HG03108 (cell line): ENCODE measurements around the gene MRS2.
"Not testable (repeated sequence)": the region's sequence is repeated elsewhere in the genome, so short reads cannot be mapped to it uniquely, and the experiment has no call there.

Experiments
- ATAC-seq: cut with Tn5 transposase; IDR thresholded peaks from one replicate; pipeline ENCODE4 v1.9.1; 2021; ENCODE audit warnings: moderate library complexity; ENCODE audit not compliant: unreplicated experiment

The MRS2 gene, protein sequence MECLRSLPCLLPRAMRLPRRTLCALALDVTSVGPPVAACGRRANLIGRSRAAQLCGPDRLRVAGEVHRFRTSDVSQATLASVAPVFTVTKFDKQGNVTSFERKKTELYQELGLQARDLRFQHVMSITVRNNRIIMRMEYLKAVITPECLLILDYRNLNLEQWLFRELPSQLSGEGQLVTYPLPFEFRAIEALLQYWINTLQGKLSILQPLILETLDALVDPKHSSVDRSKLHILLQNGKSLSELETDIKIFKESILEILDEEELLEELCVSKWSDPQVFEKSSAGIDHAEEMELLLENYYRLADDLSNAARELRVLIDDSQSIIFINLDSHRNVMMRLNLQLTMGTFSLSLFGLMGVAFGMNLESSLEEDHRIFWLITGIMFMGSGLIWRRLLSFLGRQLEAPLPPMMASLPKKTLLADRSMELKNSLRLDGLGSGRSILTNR

DNA sequence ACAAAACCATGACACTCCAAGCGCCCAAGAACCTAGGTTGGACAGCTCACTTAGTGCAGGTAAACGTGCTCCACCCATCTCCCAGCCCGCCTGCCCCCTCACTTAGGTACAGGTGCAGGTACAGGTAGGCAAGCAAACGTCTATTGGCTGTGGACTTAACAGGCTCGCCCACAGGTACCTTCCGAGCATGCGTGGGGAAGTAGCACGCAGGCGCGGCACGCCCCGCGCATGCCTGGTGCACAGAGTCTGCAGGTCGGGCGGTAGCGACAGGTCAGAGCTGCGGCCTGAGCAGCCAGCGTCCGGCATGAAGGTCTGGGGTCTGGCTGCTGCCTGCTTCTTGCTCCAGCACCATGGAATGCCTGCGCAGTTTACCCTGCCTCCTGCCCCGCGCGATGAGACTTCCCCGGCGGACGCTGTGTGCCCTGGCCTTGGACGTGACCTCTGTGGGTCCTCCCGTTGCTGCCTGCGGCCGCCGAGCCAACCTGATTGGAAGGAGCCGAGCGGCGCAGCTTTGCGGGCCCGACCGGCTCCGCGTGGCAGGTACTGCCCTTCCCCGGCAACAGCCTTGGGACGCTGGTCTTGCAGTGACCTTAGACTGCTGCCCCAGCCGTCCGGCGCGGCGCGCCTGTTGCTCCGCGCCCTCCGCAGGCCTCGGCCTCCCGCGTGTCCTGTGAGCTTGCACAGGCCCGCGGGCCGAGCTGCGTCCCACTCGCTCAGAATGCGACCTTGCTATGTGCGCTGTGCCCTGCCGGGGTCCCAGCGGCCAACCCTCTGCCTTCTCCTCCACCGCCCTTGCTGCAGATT is at the start of gene MRS2:
Gene MRS2 (plus strand): TSS at position 240 of the 804 bp plus-strand sequence. CDS start 111 bp downstream, at position 351.
- peak; percentile 95 for ATAC-seq

DNA sequence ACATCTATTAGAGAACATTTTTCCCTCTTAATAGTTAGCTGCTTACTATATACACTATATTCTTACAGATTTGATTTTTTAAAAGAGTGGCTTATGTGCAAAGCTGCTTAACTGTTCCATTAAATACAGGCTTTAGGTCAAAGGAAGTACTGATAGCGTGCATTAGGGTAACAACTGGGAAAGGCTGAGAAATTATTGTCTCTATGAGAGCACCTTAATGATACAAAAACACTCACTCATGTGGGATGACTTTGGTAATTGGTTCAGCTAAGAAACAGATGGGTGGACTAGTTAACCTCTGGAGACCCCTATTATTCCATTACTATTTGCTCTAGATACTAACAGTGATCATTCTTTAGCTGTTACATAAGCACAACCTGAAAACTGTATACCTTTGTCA is 48.9 kb upstream of the MRS2 start:
- ATAC-seq = no peak

DNA sequence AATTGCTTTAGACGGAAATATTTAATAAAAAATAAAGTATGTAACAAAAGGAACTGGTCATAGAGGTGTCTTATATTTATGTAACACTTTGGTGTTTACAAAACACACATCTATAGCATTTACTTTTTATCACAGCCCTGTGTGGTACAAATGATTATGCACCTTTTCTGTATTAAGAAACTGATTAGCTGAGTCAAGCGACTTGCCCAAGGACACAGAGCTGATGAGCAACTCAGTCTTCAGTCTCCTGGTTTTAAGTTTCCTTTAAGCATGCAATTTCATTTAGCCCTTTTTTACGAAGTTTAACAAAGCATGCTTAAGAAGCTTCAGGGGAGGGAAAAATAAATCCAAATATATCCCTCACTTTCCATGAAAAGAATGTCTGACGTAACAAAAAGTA is 47.3 kb upstream of the MRS2 start:
- no peak for ATAC-seq

DNA sequence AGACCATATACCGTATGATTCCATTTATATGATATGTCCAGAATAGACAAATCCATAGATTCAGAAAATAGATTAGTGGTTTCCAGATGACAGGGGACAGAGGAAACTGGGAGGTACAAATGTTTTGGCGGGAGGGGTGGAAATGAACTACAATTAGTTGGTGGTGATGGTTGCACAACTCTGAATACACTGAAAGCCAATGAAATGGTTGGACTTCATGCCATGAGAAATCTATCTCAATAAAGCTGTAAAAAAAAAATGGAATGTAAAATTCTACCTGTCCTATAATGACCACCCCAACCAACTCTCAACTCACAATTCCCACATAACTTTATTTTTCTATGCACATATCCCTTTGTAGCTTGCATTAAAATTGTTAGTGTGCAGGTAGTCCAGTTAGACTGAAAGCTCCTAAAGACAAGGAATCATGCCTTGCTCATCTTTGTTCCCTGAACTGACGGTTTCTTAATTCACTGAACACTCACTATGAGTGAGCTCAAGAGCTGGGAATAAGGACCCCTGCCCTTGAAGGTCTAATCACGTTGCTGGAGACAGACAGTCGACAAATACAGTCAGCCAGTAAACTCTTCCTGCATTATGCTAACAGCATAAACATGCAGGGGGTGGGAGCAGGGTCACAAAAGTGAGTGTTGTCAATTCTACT is 46.3 kb upstream of the MRS2 start:
- no peak for ATAC-seq

DNA sequence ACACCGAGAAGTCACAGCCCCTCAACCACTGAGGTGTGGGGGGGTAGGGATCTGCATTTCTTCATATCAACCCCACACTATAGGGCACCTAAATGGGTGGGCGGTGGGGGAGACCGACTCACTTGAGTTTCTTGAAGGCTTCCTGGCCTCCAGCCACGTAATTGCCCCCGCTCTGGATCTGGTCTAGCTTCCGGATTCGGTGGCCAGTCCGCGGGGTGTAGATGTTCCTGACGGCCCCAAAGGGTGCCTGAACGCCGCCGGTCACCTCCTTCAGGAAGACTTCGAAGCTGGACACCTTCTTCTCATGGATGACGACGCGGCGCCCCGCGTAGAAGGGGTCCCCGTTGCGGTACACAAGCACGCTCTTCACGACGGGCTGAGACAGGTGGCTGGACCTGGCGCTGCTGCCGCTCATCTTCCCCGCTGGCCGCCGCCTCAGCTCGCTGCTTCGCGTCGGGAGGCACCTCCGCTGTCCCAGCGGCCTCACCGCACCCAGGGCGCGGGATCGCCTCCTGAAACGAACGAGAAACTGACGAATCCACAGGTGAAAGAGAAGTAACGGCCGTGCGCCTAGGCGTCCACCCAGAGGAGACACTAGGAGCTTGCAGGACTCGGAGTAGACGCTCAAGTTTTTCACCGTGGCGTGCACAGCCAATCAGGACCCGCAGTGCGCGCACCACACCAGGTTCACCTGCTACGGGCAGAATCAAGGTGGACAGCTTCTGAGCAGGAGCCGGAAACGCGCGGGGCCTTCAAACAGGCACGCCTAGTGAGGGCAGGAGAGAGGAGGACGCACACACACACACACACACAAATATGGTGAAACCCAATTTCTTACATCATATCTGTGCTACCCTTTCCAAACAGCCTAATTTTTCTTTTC is 45.2 kb upstream of the MRS2 start, which contains the start of gene DCDC2:
Gene DCDC2 (minus strand): TSS at position 724 of the 883 bp plus-strand sequence. CDS start 309 bp downstream, at position 415.
- ATAC-seq = no peak

DNA sequence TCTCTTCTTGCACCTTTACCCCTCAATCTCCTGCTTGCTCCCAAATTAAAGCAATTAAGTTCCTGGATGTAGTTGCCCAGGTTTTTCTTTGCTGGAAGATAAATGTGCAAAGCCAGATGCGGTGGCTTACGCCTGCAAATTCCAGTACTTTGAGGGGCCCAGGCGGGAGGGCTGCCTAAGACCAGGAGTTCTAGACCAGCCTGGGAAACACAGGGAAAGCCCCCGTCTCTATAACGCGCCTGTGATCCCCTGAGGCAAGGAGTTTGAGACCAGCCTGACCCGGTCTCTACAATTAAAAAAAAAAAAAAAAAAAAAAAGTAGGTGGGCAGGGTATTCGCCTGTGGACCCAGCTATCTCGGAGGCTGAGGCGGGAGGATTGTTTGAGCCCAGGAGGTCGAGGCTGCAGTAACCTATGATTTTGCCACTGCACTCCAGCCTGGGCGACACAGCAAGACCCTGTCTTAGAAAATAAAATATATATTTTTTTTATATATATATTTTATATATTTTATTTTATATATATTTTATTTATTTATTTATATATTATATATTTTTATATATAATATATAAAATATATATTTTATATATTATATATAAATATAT is 44.4 kb upstream of the MRS2 start:
- ATAC-seq = no peak

DNA sequence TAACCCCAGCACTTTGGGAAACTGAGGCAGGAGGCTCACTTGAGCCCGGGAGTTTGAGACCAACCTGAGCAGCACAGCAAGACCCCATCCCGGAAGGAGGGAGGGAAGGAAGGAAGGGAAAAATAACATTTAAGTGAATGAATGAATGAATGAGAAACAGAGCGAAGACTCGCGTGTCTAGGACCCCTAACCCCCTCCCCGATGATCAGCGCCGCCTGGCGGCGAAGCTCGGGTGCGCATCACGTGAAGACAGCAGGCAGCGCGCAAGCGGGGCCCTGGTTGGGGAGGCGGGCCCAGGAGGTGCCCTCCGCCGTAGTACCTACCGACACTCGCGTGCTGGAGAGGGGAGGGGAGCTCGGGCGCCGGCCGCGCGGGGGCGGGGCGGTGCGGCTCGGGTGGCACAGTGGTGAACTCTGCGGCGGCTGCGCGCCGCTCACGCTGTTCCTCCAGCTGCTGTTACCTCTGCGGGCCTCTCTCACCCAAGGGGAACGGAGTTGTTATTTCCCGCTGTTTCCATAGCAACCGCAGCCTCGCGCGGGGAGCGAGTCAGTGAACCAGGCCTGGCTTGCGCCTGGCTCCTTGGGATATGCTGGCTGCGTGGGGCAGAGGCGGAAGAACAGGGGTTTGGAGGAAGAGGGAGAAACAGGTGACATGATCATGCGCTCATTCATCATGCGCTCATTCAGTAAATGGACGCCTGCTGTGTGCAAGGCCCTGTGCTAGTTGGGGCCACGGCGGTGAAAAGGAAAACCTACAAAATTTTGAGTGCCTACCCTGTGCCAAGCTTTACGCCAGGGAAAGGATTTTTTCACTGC is 42.9 kb upstream of the MRS2 start:
- peak; percentile 83 for ATAC-seq

DNA sequence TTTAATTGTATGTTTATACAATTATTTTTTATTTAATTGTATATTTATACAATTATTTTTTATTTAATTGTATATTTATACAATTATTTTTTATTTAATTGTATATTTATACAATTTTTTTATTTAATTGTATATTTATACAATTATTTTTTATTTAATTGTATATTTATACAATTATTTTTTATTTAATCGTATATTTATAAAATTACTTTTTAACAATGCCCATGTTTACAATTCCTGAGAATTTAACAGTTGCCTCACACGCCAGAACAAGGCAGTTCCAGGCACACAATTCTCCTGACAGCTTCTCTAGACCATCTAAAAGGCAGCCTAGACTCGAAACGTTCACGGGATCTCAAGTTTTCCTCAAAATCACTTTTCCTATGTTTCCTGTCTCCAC is 40.4 kb upstream of the MRS2 start:
- ATAC-seq = not testable (repeated sequence)

DNA sequence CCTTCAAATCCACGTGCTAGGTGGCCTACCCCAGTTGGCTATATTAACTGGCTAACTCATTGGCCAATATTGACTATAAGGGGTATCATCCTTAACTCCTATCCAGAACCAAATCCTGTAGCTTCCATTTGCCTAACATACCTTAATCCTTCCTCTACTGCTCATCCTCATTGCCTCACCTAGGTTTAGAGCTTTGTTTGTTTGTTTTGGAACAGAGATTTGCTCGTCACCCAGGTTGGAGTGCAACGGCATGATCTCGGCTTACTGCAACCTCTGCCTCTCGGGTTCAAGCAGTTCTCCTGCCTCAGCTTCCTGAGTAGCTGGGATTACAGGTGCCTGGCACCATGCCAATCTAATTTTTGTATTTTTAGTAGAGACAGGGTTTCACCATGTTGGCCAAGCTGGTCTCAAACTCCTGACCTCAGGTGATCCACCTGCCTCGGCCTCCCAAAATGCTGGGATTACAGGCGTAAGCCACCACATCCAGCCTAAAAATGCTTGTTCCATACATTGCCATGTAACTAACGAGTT is 37.6 kb upstream of the MRS2 start:
- ATAC-seq = not testable (repeated sequence)

DNA sequence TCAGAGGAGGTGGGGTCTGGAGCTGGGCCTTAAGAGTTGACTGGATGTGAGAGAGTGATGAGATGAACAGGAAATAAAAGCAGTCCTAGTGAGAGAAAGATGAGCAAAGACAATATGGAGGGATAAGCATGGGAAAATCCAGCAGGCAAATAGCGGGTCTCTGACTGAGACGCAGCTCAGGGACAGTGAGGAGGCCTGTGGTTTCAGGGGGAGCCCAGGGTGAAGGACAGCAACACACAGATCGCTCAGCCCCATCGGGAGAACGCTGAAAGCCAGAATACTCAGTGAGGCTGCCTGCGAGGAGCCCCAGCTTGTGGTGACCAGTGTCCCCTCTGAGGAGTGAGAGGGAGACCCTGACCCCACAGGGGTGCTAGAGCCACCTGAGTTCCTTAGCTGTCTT is 28.1 kb upstream of the MRS2 start:
- ATAC-seq = no peak

DNA sequence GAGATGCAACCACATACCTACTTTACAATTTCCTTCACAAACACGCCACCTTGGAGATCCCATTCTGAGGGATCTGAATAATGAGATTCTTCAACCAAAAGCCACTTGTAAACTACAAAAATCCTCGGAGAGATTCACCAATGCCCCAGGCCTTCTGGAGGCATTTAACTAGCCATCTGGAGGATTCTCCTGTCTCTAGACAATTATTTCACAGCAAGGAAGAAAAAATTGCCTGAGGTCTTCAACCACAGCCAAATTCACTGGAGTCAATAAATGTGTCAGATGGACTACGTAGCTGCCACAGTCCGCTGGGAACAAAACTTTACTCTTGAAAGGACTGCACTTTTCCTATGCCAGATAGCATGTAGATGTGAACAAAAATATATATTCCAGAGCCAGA is 25.9 kb upstream of the MRS2 start:
- ATAC-seq = no peak

DNA sequence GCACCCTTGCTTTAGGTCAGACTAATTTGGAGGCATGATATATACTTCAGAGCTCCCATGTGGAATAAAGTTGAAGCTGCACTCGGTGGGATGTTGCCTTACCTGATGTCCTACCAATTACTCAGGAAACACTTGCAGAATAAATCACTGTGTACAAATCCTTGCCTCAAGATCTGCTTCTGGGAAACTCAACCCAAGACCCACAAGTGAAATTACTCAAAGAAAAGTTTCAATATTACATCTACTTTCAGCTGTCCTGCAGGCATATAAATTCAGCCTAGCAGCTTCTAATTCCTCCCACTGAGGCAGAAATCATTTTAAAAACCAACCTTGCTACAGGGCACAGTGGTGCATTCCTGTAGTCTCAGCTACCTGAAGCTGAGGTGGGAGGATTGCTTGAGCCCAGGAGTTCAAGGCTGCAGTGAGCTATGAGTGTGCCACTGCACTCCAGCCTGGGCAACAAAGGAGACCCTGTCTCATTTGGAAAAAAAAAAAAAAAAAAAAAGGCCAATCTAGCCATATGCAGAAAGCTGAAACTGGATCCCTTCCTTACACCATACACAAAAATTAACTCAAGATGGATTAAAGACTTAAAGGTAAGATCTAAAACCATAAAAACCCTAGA is 24.2 kb upstream of the MRS2 start:
- peak; percentile 54 for ATAC-seq

DNA sequence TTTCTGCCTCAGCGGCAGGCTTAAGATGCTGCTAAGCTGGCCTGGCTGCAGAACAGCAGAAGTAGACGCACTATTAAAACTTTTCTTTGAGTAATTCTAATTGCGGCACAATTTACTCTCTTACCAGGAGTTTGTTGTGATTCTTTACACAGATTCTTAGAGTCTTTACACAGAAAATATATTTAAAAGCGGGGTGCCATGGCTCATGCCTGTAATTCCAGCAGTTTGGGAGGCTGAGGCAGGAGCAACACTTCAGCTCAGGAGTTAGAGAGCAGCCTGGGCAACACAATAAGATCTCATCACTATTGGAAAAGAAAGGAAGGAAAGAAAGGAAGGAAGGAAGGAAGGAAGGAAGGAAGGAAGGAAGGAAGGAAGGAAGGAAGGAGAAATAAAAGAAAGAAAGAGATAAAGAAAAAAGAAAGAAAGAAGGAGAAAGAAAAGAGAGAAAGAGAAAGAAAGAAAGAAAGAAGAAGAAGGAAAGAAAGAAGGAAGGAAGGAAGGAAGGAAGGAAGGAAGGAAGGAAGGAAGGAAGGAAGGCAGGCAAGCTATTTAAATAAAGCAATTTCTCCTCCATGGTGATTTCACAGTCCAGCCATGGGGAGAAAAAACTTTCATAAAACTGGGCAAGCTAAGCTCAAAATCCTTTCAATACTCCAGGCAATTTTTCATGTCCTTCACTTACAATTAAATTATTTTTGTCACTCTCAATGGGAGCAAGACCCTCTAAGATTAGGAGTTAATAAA is 21.1 kb upstream of the MRS2 start:
- ATAC-seq = no peak

DNA sequence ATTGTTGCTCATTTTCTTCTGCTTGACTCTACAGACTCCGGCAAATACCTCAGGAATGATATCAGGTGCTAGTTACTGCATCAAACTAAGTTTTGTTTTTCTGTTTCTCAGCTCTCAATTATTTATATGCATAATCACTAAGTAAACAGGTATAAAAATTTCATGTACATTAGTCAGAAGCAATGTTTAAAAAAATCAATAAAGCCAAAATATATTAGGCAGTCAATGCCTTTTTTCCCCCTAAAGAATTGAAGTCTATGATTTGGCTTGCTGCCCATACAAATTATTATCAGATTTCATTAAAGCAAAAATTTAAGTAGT is 20.6 kb upstream of the MRS2 start:
- ATAC-seq = no peak

DNA sequence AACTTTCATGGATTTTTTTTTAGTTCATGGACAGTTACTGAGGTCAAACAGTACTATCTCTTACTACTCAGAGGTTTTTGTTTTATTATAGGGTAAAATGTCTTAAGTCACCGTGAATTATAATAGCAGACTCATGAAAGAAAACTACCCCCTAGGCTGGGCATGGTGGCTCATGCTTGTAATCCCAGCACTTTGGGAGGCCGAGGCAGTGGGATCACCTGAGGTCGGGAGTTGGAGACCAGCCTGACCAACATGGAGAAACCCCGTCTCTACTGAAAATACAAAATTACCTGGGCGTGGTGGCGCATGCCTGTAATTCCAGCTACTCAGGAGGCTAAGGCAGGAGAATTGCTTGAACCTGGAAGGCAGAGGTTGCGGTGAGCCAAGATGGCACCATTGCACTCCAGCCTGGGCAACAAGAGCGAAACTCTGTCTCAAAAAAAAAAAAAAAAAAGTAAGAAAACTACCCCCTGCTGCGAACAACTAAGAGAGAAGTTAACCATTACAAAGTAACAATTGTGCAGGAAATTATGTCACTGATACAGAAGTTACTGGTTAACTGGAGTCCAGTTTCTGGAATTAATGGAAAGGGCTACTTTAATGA is 19.7 kb upstream of the MRS2 start:
- ATAC-seq = not testable (repeated sequence)

DNA sequence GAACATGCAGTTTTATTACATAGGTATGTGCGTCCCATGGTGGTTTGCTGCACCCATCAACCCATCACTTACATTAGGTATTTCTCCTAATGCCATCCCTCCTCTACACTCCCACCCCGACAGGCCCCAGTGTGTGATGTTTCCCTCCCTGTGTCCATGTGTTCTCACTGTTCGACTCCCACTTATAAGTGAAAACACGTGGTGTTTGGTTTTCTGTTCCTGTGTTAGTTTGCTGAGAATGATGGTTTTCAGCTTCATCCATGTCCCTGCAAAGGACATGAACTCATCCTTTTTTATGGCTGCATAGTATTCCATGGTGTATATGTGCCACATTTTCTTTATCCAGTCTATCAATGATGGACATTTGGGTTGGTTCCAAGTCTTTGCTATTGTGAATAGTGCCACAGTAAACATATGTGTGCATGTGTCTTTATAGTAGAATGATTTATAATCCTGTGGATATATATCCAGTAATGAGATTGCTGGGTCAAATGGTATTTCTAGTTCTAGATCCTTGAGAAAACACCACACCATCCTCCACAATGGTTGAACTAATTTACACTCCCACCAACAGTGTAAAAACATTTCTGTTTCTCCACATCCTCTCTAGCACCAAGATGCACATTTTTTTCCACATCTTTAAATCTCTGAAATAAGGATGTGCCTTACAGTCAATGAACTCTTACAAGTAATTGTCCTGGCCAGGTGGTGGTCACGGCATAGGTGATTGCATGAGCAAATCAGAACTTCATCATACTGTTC is 18.2 kb upstream of the MRS2 start:
- not testable (repeated sequence) for ATAC-seq
